Fibroblast of lung (primary cell): Measurements from ENCODE around the gene PPFIBP1. TPM values are rescaled to one million over a fixed set of nuclear protein-coding genes. Genes with fewer than 3 reads are reported as not detected.

Source experiments
- DNase-seq, 2 donors: peaks; one replicate each; pipeline versions ENCODE4 v3.0.0 to v3.0.0-alpha.2; 2010; ENCODE audit warnings: low read depth in 2 of 2
- H2AFZ ChIP-seq: 2 replicates; pipeline ENCODE4 v1.5.1; 2012; ENCODE audit warnings: low read length, control low read depth, inconsistent platforms
- H3K27ac ChIP-seq: 2 replicates; pipeline ENCODE4 v1.5.1; 2011; ENCODE audit warnings: low read length, control low read depth; ENCODE audit not compliant: insufficient read depth
- H3K27me3 ChIP-seq: 2 replicates; pipeline ENCODE4 v1.5.1; 2011; ENCODE audit warnings: mild to moderate bottlenecking, low read length; ENCODE audit not compliant: control insufficient read depth, insufficient read depth
- H3K36me3 ChIP-seq: 2 replicates; pipeline ENCODE4 v1.5.1; 2011; ENCODE audit warnings: low read length; ENCODE audit not compliant: control insufficient read depth, insufficient read depth
- H3K4me1 ChIP-seq: 2 replicates; pipeline ENCODE4 v1.5.1; 2011; ENCODE audit warnings: low read length; ENCODE audit not compliant: control insufficient read depth, insufficient read depth; ENCODE audit errors: extremely low read depth
- H3K4me2 ChIP-seq: 2 replicates; pipeline ENCODE4 v1.5.1; 2011; ENCODE audit warnings: low read length, control low read depth; ENCODE audit not compliant: insufficient read depth; ENCODE audit errors: extremely low read depth
- H3K4me3 ChIP-seq, 4 experiments: fragments of 200-600 bp in 1 of 4; sonication (generic) in 1 of 4; replicated peaks in 1 of 4; 2 replicates each; pipeline ENCODE4 v1.5.1; 2011 to 2016; ENCODE audit warnings: low read length in 4 of 4, low read depth in 3 of 4, mild to moderate bottlenecking in 3 of 4, control low read depth in 2 of 4, inconsistent platforms in 1 of 4, mixed read lengths in 1 of 4; ENCODE audit not compliant: insufficient read depth in 1 of 4; ENCODE audit errors: control extremely low read depth in 1 of 4
- H3K79me2 ChIP-seq: 2 replicates; pipeline ENCODE4 v1.5.1; 2012; ENCODE audit warnings: mild to moderate bottlenecking, low read length, inconsistent platforms; ENCODE audit not compliant: control insufficient read depth, insufficient read depth
- H3K9ac ChIP-seq: 2 replicates; pipeline ENCODE4 v1.5.1; 2011; ENCODE audit warnings: mild to moderate bottlenecking, low read length, control low read depth; ENCODE audit not compliant: insufficient read depth
- H3K9me3 ChIP-seq: 2 replicates; pipeline ENCODE4 v1.5.1; 2012; ENCODE audit warnings: low read depth, low read length; ENCODE audit not compliant: control insufficient read depth, insufficient read depth
- H4K20me1 ChIP-seq: 2 replicates; pipeline ENCODE4 v1.5.1; 2011; ENCODE audit warnings: low read length; ENCODE audit not compliant: control insufficient read depth, insufficient read depth; ENCODE audit errors: extremely low read depth
- CTCF ChIP-seq, 2 donors: IDR thresholded peaks in 1 of 2; conservative IDR thresholded peaks in 1 of 2; 1 replicate in 1 of 2; 2 replicates in 1 of 2; pipeline ENCODE4 v1.5.1; 2011 to 2012; ENCODE audit warnings: low read length in 2 of 2, control low read depth in 1 of 2, inconsistent platforms in 1 of 2, low read depth in 1 of 2, mild to moderate bottlenecking in 1 of 2
- EZH2 ChIP-seq: IDR thresholded peaks from 2 replicates; pipeline ENCODE4 v1.5.1; 2012; ENCODE audit warnings: low read length, control low read depth, mild to moderate bottlenecking; ENCODE audit errors: missing control alignments
- polyA plus RNA-seq, 2 donors: library from polyadenylated mRNA; depleted of rRNA in 1 of 2; stranded (reverse) in 1 of 2; unstranded in 1 of 2; fragments of >200 nt; gene quantifications; 2 replicates each; pipeline ENCODE4 v1.2.1, GENCODE V29; 2011 to 2012; ENCODE audit warnings: missing spikeins in 1 of 2
- total RNA-seq: library from RNA; depleted of rRNA; stranded (reverse); fragments of >200 nt; gene quantifications from 2 replicates; pipeline ENCODE4 v1.2.1, GENCODE V29; 2014

Gene PPFIBP1
- total and polyA plus RNA-seq, 2 donors (not counting 1 experiment from before 2014, with no cell fraction given) = 65.1 to 93.0 TPM

GRCh38 chr12:27499377-27499776 lies 24.6 kb upstream of the PPFIBP1 start:
- TF ChIP-seq EZH2 (no peak), CTCF (conservative IDR thresholded peaks at IDR 0.05 in 1 of 2, IDR thresholded peaks at IDR 0.05 in 1 of 2; ENCODE audit: low read depth in 1 of 2, low read length in 2 of 2) (no peak)
- no peak for DNase-seq

DNA sequence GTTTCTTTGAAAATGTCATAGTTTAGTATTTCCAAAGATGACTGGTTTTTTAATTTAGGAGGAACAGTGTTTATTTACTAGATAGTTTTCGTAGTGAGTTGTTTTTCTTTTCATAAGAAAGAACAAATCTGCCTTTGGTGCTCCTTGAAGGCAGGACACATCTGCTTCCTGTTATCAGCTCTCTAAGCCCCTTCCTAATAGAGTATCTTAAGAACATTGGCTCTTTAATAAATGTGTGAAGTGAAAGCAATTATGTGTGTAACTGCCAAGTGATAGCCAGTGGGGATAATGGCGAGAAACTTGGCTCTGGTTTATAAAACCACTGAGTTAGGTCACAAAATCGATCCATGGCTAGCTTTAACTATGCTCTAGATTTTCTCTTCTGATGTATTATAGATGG lies 23.5 kb upstream of the PPFIBP1 start:
- Histone ChIP-seq H3K9ac (no peak overlapping the region), H3K4me1 (peaks cover 3% of the 10 kb centered on the region), H3K36me3 (no peaks in the 10 kb centered on the region), H3K4me3 (no peak overlapping the region), H3K4me2 (no peak overlapping the region), H3K9me3 (no peaks in the 10 kb centered on the region), H4K20me1 (no peaks in the 10 kb centered on the region), H3K79me2 (no peaks in the 10 kb centered on the region), H3K27me3 (no peaks in the 10 kb centered on the region), H3K27ac (no peak overlapping the region), H2AFZ (no peak overlapping the region)
- DNase-seq = no peak
- TF ChIP-seq CTCF (conservative IDR thresholded peaks at IDR 0.05 in 1 of 2, IDR thresholded peaks at IDR 0.05 in 1 of 2; ENCODE audit: low read depth in 1 of 2, low read length in 2 of 2) = no peak
- TF ChIP-seq EZH2 = no peak

More at GRCh38 chr12:27499377-27499776, 24.6 kb upstream of the PPFIBP1 start:
- Histone ChIP-seq H3K79me2 (no peaks in the 10 kb centered on the region), H3K36me3 (no peaks in the 10 kb centered on the region), H2AFZ (no peak overlapping the region), H4K20me1 (no peaks in the 10 kb centered on the region), H3K4me3 (no peak overlapping the region), H3K4me1 (no peaks in the 10 kb centered on the region), H3K9me3 (no peaks in the 10 kb centered on the region), H3K4me2 (no peak overlapping the region), H3K9ac (no peak overlapping the region), H3K27me3 (no peaks in the 10 kb centered on the region), H3K27ac (no peak overlapping the region)

GRCh38 chr12:27502021-27502435 lies 22.0 kb upstream of the PPFIBP1 start:
- no peak overlapping the region for H3K4me3 ChIP-seq
- no peak overlapping the region for H3K4me2 ChIP-seq
- no peaks in the 10 kb centered on the region for H3K9me3 ChIP-seq
- H3K4me1 ChIP-seq = peaks cover 3% of the 10 kb centered on the region
- no peaks in the 10 kb centered on the region for H3K79me2 ChIP-seq
- H3K27me3 ChIP-seq = no peaks in the 10 kb centered on the region
- no peaks in the 10 kb centered on the region for H4K20me1 ChIP-seq
- no peaks in the 10 kb centered on the region for H3K36me3 ChIP-seq
- no peak for DNase-seq
- no peak overlapping the region for H2AFZ ChIP-seq
- H3K9ac ChIP-seq = no peak overlapping the region
- no peak for TF ChIP-seq EZH2
- no peak for TF ChIP-seq CTCF (conservative IDR thresholded peaks at IDR 0.05 in 1 of 2, IDR thresholded peaks at IDR 0.05 in 1 of 2; ENCODE audit: low read depth in 1 of 2, low read length in 2 of 2)
- no peak overlapping the region for H3K27ac ChIP-seq
